H9 (cell line): ENCODE data around the gene CYTH3. TPM values are rescaled to one million over a fixed set of nuclear protein-coding genes. Genes with fewer than 3 reads are reported as not detected.

Source experiments
- DNase-seq: peaks from one replicate; pipeline ENCODE4 v3.0.0-alpha.2; 2017
- H2AFZ ChIP-seq: one replicate; pipeline ENCODE4 v1.6.1; 2013; ENCODE audit warnings: mild to moderate bottlenecking, low read length, control low read depth, moderate library complexity
- H2AK5ac ChIP-seq: 2 replicates; pipeline ENCODE4 v1.6.1; 2013; ENCODE audit warnings: low read length, control low read depth, mixed read lengths; ENCODE audit not compliant: insufficient read length
- H2BK120ac ChIP-seq: one replicate; pipeline ENCODE4 v1.6.1; 2013; ENCODE audit warnings: low read depth, mild to moderate bottlenecking, low read length, control low read depth, inconsistent platforms; ENCODE audit not compliant: poor library complexity, severe bottlenecking
- H2BK12ac ChIP-seq: 2 replicates; pipeline ENCODE4 v1.6.1; 2013; ENCODE audit warnings: low read length, control low read depth, mixed read lengths, low read depth; ENCODE audit not compliant: insufficient read length
- H2BK15ac ChIP-seq: 2 replicates; pipeline ENCODE4 v1.6.1; 2013; ENCODE audit warnings: low read depth, low read length, control low read depth
- H2BK20ac ChIP-seq: one replicate; pipeline ENCODE4 v1.6.1; 2013; ENCODE audit warnings: low read depth, mild to moderate bottlenecking, low read length, control low read depth, inconsistent platforms; ENCODE audit not compliant: poor library complexity, severe bottlenecking
- H2BK5ac ChIP-seq: 2 replicates; pipeline ENCODE4 v1.6.1; 2013; ENCODE audit warnings: low read length, control low read depth, mixed read lengths; ENCODE audit not compliant: insufficient read length
- H3K14ac ChIP-seq: 2 replicates; pipeline ENCODE4 v1.6.1; 2013; ENCODE audit warnings: low read length, control low read depth; ENCODE audit not compliant: insufficient read depth
- H3K18ac ChIP-seq: 2 replicates; pipeline ENCODE4 v1.6.1; 2013; ENCODE audit warnings: low read depth, mild to moderate bottlenecking, mixed read lengths, low read length, control low read depth; ENCODE audit not compliant: insufficient read length
- H3K23ac ChIP-seq: 2 replicates; pipeline ENCODE4 v1.6.1; 2013; ENCODE audit warnings: low read length, control low read depth, mixed read lengths, low read depth; ENCODE audit not compliant: insufficient read length
- H3K23me2 ChIP-seq: 2 replicates; pipeline ENCODE4 v1.6.1; 2013; ENCODE audit warnings: low read depth, mild to moderate bottlenecking, mixed read lengths, low read length, control low read depth; ENCODE audit not compliant: insufficient read length, poor library complexity, severe bottlenecking
- H3K27ac ChIP-seq: 2 replicates; pipeline ENCODE4 v1.5.1; 2013; ENCODE audit warnings: low read length, control low read depth, mixed read lengths, low read depth; ENCODE audit not compliant: insufficient read length
- H3K27me3 ChIP-seq: 2 replicates; pipeline ENCODE4 v1.6.1; 2013; ENCODE audit warnings: low read length, control low read depth, inconsistent platforms; ENCODE audit not compliant: insufficient read depth
- H3K4ac ChIP-seq: 2 replicates; pipeline ENCODE4 v1.6.1; 2013; ENCODE audit warnings: low read depth, mild to moderate bottlenecking, control low read depth, inconsistent platforms, low read length, moderate library complexity
- H3K4me1 ChIP-seq: 2 replicates; pipeline ENCODE4 v1.6.1; 2013; ENCODE audit warnings: low read length, control low read depth, inconsistent platforms; ENCODE audit not compliant: insufficient read depth
- H3K4me2 ChIP-seq: 2 replicates; pipeline ENCODE4 v1.6.1; 2013; ENCODE audit warnings: low read length, control low read depth, mixed read lengths; ENCODE audit not compliant: insufficient read length, insufficient read depth
- H3K56ac ChIP-seq: 2 replicates; pipeline ENCODE4 v1.6.1; 2013; ENCODE audit warnings: low read depth, mild to moderate bottlenecking, mixed read lengths, low read length, control low read depth; ENCODE audit not compliant: insufficient read length
- H3K79me1 ChIP-seq: 2 replicates; pipeline ENCODE4 v1.6.1; 2013; ENCODE audit warnings: low read depth, mild to moderate bottlenecking, moderate library complexity, low read length, control low read depth, inconsistent platforms; ENCODE audit not compliant: insufficient read depth, poor library complexity, severe bottlenecking
- H3K79me2 ChIP-seq: 2 replicates; pipeline ENCODE4 v1.6.1; 2013; ENCODE audit warnings: low read length, control low read depth, inconsistent platforms; ENCODE audit not compliant: insufficient read depth
- H3K9ac ChIP-seq: 2 replicates; pipeline ENCODE4 v1.6.1; 2013; ENCODE audit warnings: low read length, control low read depth, mixed read lengths; ENCODE audit not compliant: insufficient read length; ENCODE audit errors: extremely low read depth
- H3K9me3 ChIP-seq: one replicate; pipeline ENCODE4 v1.6.1; 2013; ENCODE audit warnings: low read depth, low read length, inconsistent platforms; ENCODE audit not compliant: control insufficient read depth
- H3T11ph ChIP-seq: one replicate; pipeline ENCODE4 v1.6.1; 2013; ENCODE audit warnings: mild to moderate bottlenecking, low read length, control low read depth, inconsistent platforms
- H4K20me1 ChIP-seq: one replicate; pipeline ENCODE4 v1.6.1; 2013; ENCODE audit not compliant: control insufficient read depth, insufficient read length, insufficient read depth
- H4K5ac ChIP-seq: 2 replicates; pipeline ENCODE4 v1.6.1; 2013; ENCODE audit warnings: low read depth, mild to moderate bottlenecking, mixed read lengths, low read length, control low read depth; ENCODE audit not compliant: insufficient read length
- H4K8ac ChIP-seq: replicated peaks from 2 replicates; pipeline ENCODE4 v1.6.1; 2013; ENCODE audit warnings: low read length, control low read depth, mixed read lengths, low read depth; ENCODE audit not compliant: insufficient read length
- H4K91ac ChIP-seq: 2 replicates; pipeline ENCODE4 v1.6.1; 2013; ENCODE audit warnings: low read depth, mild to moderate bottlenecking, moderate library complexity, mixed read lengths, low read length, control low read depth; ENCODE audit not compliant: insufficient read length
- H3K27ac Mint-ChIP-seq, 3 experiments: 2 replicates in 2 of 3; 3 replicates in 1 of 3; pipeline ENCODE4 v1.8.0; 2020 to 2021; ENCODE audit warnings: mixed read lengths in 3 of 3, mild to moderate bottlenecking in 1 of 3, moderate library complexity in 1 of 3
- H3K27me3 Mint-ChIP-seq: 2 replicates; pipeline ENCODE4 v1.8.0; 2021; ENCODE audit warnings: low read depth, mild to moderate bottlenecking, moderate library complexity, mixed read lengths
- H3K36me3 Mint-ChIP-seq, 3 experiments: 2 replicates in 2 of 3; 3 replicates in 1 of 3; pipeline ENCODE4 v1.8.0; 2020 to 2021; ENCODE audit warnings: low read depth in 3 of 3, mixed read lengths in 3 of 3; ENCODE audit not compliant: insufficient read depth in 1 of 3
- H3K4me1 Mint-ChIP-seq, 2 experiments: 2 replicates each; pipeline ENCODE4 v1.8.0; 2020; ENCODE audit warnings: mixed read lengths in 2 of 2
- H3K4me3 Mint-ChIP-seq, 2 experiments: 2 replicates in 1 of 2; 3 replicates in 1 of 2; pipeline ENCODE4 v1.8.0; 2020 to 2021; ENCODE audit warnings: mild to moderate bottlenecking in 2 of 2, mixed read lengths in 2 of 2, moderate library complexity in 1 of 2
- H3K9me3 Mint-ChIP-seq, 2 experiments: 2 replicates in 1 of 2; 3 replicates in 1 of 2; pipeline ENCODE4 v1.8.0; 2020; ENCODE audit warnings: mild to moderate bottlenecking in 2 of 2, mixed read lengths in 2 of 2, moderate library complexity in 1 of 2
- WGBS: extraction: QIAGEN DNeasy Blood & Tissue Kit; methylation state at CpG from one replicate; pipeline ENCODE4 v1.1.7; 2013; ENCODE audit warnings: missing lambda C conversion rate, low lambda C conversion rate, mixed read lengths; ENCODE audit not compliant: insufficient read length; ENCODE audit errors: extremely low coverage; 5-methylcytosine and 5-hydroxymethylcytosine counted together
- total RNA-seq: library from RNA; stranded (reverse); gene quantifications from 2 replicates; pipeline ENCODE4 v1.2.1, GENCODE V29; 2021
- TF ChIP-seq, protein P1 (sequence below): fragments of 200-600 bp; sonication (generic); conservative IDR thresholded peaks from 3 replicates; pipeline ENCODE4 v1.8.0; 2021; ENCODE audit warnings: antibody characterized with exemption, mild to moderate bottlenecking

CYTH3 gene
- total RNA-seq, 1 experiment from 2014 or later = 12.3 TPM

DNA sequence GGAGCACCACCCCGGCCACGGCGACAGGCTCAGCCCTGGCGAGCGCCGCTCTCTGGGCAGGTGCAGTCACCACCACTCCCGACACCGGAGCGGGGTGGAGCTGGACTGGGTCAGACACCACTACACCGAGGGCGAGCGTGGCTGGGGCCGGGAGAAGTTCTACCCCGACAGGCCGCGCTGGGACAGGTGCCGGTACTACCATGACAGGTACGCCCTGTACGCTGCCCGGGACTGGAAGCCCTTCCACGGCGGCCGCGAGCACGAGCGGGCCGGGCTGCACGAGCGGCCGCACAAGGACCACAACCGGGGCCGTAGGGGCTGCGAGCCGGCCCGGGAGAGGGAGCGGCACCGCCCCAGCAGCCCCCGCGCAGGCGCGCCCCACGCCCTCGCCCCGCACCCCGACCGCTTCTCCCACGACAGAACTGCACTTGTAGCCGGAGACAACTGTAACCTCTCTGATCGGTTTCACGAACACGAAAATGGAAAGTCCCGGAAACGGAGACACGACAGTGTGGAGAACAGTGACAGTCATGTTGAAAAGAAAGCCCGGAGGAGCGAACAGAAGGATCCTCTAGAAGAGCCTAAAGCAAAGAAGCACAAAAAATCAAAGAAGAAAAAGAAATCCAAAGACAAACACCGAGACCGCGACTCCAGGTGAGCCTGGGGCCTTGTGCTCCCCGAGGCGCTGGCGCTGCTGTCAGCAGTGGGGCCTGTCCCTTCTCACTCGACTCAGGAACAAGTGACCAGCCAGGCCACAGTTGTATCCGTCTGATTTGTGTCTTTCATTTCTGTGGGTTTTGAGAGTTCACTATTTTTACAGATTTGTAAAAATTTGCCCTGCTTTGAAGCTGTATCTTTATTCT, 117.7 kb downstream of the CYTH3 start:
- Histone ChIP-seq H3K23ac (no peak overlapping the region), H3K56ac (no peak overlapping the region), H4K91ac (no peak overlapping the region), H3K9me3 (no peaks in the 10 kb centered on the region), H3K4me1 (no peaks in the 10 kb centered on the region), H4K8ac (no peak overlapping the region), H2BK20ac (no peak overlapping the region), H3K79me1 (no peaks in the 10 kb centered on the region), H3K4ac (no peak overlapping the region), H3K14ac (no peak overlapping the region), H3K23me2 (no peaks in the 10 kb centered on the region), H3K4me2 (no peak overlapping the region), H4K20me1 (no peaks in the 10 kb centered on the region), H3K18ac (no peak overlapping the region), H3K79me2 (no peaks in the 10 kb centered on the region), H3T11ph (no peak overlapping the region), H4K5ac (no peak overlapping the region), H2BK5ac (no peak overlapping the region), H3K9ac (no peak overlapping the region), H2BK15ac (no peak overlapping the region), H3K27ac (no peak overlapping the region), H2BK12ac (no peak overlapping the region), H3K27me3 (no peaks in the 10 kb centered on the region), H2BK120ac (no peak overlapping the region), H2AFZ (no peak overlapping the region), H2AK5ac (no peak overlapping the region)
- Mint-ChIP-seq H3K9me3 (no peaks in the 10 kb centered on the region), H3K4me1 (0 out of 4 replicates have a peak, but pooled peaks cover 0 to under 1% of the 10 kb centered on the region in 2 experiments), H3K27ac (no peak overlapping the region; a peak in 1 of 7 replicates), H3K36me3 (peaks cover 28 to 78% (median 66%) of the 10 kb centered on the region in 3 experiments; a peak in 6 of 7 replicates), H3K4me3 (no peak overlapping the region), H3K27me3 (no peaks in the 10 kb centered on the region; the same call in 1 of the 2 replicates)
- DNase-seq = no peak
- no CpG with 5 or more reads among the region's 64 CpGs for WGBS
- TF ChIP-seq, protein P1, sequence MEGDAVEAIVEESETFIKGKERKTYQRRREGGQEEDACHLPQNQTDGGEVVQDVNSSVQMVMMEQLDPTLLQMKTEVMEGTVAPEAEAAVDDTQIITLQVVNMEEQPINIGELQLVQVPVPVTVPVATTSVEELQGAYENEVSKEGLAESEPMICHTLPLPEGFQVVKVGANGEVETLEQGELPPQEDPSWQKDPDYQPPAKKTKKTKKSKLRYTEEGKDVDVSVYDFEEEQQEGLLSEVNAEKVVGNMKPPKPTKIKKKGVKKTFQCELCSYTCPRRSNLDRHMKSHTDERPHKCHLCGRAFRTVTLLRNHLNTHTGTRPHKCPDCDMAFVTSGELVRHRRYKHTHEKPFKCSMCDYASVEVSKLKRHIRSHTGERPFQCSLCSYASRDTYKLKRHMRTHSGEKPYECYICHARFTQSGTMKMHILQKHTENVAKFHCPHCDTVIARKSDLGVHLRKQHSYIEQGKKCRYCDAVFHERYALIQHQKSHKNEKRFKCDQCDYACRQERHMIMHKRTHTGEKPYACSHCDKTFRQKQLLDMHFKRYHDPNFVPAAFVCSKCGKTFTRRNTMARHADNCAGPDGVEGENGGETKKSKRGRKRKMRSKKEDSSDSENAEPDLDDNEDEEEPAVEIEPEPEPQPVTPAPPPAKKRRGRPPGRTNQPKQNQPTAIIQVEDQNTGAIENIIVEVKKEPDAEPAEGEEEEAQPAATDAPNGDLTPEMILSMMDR = no peak
